ENCODE results near the gene BZW1.

Gene BZW1

GRCh38 chr2:200873560-200873959 lies 61.9 kb downstream of the BZW1 start:
- DNase-seq (ENCODE audit: low read depth in 4 of 4, low spot score in 1 of 4), result no peak
